ENCODE data around the gene LAPTM4A. TPM values are rescaled to one million over a fixed set of nuclear protein-coding genes. Genes with fewer than 3 reads are reported as not detected.

The LAPTM4A gene
- total and polyA plus RNA-seq, 2 donors from 2014 or later, result 330 to 365 TPM

DNA sequence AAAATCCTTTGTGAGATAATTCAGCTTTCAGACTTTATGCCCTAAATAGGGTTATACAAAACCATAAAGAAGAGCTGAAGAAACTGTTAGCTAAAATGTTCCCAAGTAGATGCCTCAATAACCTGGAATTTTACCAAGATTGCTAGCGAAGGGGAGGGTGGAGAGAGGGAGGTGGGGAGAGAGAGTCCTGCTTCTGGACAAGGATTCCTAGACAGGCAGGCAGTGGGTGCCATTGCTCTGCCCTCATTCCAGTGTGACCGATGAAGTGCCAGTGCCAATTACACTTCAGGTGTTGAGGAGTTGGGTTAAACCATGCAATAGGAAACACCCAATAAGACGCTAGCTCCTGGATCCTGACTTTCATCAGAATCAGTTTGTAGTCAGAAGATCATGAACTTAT lies 18.1 kb downstream of the LAPTM4A start:
- Histone ChIP-seq H3K9me3 (ENCODE audit: control insufficient read depth in 2 of 3, insufficient read depth in 1 of 3, low read length in 3 of 3) (no peaks in the 10 kb centered on the region), H3K27ac (ENCODE audit: low read depth in 2 of 2, low read length in 2 of 2) (no peak overlapping the region), H3K27me3 (ENCODE audit: control insufficient read depth, insufficient read depth, low read length) (no peaks in the 10 kb centered on the region), H3K9ac (ENCODE audit: low read length in 3 of 3) (no peak overlapping the region), H3K4me3 (ENCODE audit: low read length in 3 of 3) (no peak overlapping the region), H3K4me1 (ENCODE audit: control insufficient read depth in 2 of 3, insufficient read depth in 2 of 3, low read depth in 1 of 3, low read length in 3 of 3) (no peaks in the 10 kb centered on the region), H3K36me3 (ENCODE audit: control insufficient read depth in 2 of 3, insufficient read depth in 3 of 3, low read length in 3 of 3) (peaks cover 15 to 62% (median 48%) of the 10 kb centered on the region in 3 donors)
- no peak for DNase-seq
- TF ChIP-seq, protein P1, sequence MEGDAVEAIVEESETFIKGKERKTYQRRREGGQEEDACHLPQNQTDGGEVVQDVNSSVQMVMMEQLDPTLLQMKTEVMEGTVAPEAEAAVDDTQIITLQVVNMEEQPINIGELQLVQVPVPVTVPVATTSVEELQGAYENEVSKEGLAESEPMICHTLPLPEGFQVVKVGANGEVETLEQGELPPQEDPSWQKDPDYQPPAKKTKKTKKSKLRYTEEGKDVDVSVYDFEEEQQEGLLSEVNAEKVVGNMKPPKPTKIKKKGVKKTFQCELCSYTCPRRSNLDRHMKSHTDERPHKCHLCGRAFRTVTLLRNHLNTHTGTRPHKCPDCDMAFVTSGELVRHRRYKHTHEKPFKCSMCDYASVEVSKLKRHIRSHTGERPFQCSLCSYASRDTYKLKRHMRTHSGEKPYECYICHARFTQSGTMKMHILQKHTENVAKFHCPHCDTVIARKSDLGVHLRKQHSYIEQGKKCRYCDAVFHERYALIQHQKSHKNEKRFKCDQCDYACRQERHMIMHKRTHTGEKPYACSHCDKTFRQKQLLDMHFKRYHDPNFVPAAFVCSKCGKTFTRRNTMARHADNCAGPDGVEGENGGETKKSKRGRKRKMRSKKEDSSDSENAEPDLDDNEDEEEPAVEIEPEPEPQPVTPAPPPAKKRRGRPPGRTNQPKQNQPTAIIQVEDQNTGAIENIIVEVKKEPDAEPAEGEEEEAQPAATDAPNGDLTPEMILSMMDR (IDR thresholded peaks at IDR 0.05; ENCODE audit: borderline replicate concordance, extremely low read depth, insufficient read depth), result no peak
- intact Hi-C loops (cut with DNase I), result no loop called here
- FAIRE-seq, result no peak

DNA sequence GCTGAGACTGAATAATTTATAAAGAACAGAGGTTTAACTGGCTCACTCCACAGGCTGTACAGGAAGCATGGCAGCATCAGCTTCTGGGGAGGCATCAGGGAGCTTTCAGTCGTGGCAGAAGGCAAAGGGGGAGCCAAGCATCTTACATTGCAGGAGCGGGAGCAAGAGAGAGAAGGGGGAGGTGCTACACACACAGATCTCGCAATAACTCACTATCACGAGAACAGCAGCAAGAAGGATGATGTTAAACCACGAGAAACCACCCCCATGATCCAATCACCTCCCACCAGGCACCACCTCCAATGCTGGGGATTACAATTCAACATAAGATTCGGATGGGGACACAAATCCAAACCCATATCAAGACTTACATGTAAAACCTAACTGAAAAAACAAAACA lies 21.2 kb downstream of the LAPTM4A start:
- Histone ChIP-seq H3K27me3 (ENCODE audit: control insufficient read depth, insufficient read depth, low read length) (no peaks in the 10 kb centered on the region), H3K27ac (ENCODE audit: low read depth in 2 of 2, low read length in 2 of 2) (no peak overlapping the region), H3K4me1 (ENCODE audit: control insufficient read depth in 2 of 3, insufficient read depth in 2 of 3, low read depth in 1 of 3, low read length in 3 of 3) (no peaks in the 10 kb centered on the region), H3K4me3 (ENCODE audit: low read length in 3 of 3) (no peak overlapping the region), H3K9me3 (ENCODE audit: control insufficient read depth in 2 of 3, insufficient read depth in 1 of 3, low read length in 3 of 3) (no peaks in the 10 kb centered on the region), H3K36me3 (ENCODE audit: control insufficient read depth in 2 of 3, insufficient read depth in 3 of 3, low read length in 3 of 3) (peaks cover 9 to 42% (median 37%) of the 10 kb centered on the region in 3 donors), H3K9ac (ENCODE audit: low read length in 3 of 3) (no peak overlapping the region)
- TF ChIP-seq, protein P1 (IDR thresholded peaks at IDR 0.05; ENCODE audit: borderline replicate concordance, extremely low read depth, insufficient read depth), result no peak
- intact Hi-C loops (cut with DNase I), result no loop called here
- DNase-seq, result no peak
- FAIRE-seq, result no peak

DNA sequence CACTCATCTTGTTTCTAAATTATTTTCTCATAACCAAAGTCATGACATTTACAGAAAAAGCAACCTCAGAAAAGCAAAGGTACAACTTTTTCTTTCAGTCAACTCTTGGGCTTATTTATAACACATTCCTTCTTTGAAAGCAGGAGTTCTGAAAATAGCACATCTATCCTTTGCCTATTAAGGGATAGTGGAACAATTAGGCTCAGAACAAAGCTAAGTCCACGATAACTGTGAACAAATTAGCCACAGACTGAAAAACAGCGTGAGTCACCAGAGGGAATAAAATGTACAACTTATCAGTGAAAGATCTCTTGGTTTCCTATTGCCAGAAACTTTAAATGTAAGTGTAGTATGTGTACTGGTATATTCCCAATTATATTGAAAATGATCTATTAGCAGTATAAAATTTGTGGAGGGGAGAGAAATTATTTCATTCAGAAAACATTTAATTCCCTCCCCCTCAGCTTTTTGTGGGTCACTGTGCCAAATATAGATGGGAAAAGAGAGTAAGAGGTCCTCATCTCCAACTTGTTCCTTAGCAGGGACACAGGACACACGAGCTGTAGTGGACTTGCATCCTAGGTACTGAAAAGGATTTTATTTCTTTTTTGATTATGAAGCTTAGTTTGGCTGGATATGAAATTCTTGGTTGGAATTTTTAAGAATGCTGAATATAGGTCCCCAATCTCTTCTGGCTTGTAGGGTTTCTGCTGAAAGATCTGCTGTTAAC lies 23.6 kb downstream of the LAPTM4A start:
- H3K9ac ChIP-seq (ENCODE audit: low read length in 3 of 3), result no peak overlapping the region
- H3K36me3 ChIP-seq (ENCODE audit: control insufficient read depth in 2 of 3, insufficient read depth in 3 of 3, low read length in 3 of 3), result peaks cover 6 to 21% (median 20%) of the 10 kb centered on the region in 3 donors
- DNase-seq, result no peak
- intact Hi-C loops (cut with DNase I), result no loop called here
- no peaks in the 10 kb centered on the region for H3K27me3 ChIP-seq (ENCODE audit: control insufficient read depth, insufficient read depth, low read length)
- no peak for FAIRE-seq
- H3K4me1 ChIP-seq (ENCODE audit: control insufficient read depth in 2 of 3, insufficient read depth in 2 of 3, low read depth in 1 of 3, low read length in 3 of 3), result no peaks in the 10 kb centered on the region
- no peaks in the 10 kb centered on the region for H3K9me3 ChIP-seq (ENCODE audit: control insufficient read depth in 2 of 3, insufficient read depth in 1 of 3, low read length in 3 of 3)
- no peak overlapping the region for H3K4me3 ChIP-seq (ENCODE audit: low read length in 3 of 3)
- TF ChIP-seq, protein P1 (IDR thresholded peaks at IDR 0.05; ENCODE audit: borderline replicate concordance, extremely low read depth, insufficient read depth), result no peak
- H3K27ac ChIP-seq (ENCODE audit: low read depth in 2 of 2, low read length in 2 of 2), result no peak overlapping the region
